ENCODE measurements around the gene IRS2. TPM values are rescaled to one million over a fixed set of nuclear protein-coding genes. Genes with fewer than 3 reads are reported as not detected.

Gene IRS2
- total RNA-seq, 5 donors from 2014 or later (not counting 1 experiment from before 2014, with no cell fraction given) = 22.1 to 95.7 (median 25.7) TPM

- POLR2A ChIA-PET = no interaction called here
- over 99% methylated on average over 27 of the region's 29 CpGs for WGBS (ENCODE audit: insufficient coverage)
- peaks cover 20 to 44% of the 10 kb centered on the region in 2 experiments for H3K4me1 ChIP-seq (ENCODE audit: control insufficient read depth in 1 of 2, extremely low read depth in 1 of 2, insufficient read depth in 2 of 2, low read length in 2 of 2)
- Mint-ChIP-seq H3K27me3 (no peaks in the 10 kb centered on the region), H3K36me3 (peaks cover 7% of the 10 kb centered on the region), H3K4me3 (peak overlapping the region in 1 of 3 donors; percentile 62), H3K4me1 (peaks cover 37 to 40% (median 38%) of the 10 kb centered on the region in 3 donors), H3K27ac (no peak overlapping the region), H3K9me3 (no peaks in the 10 kb centered on the region)
- no peak overlapping the region for H3K4me3 ChIP-seq (ENCODE audit: control insufficient read depth in 1 of 2, extremely low read depth in 1 of 2, low read length in 1 of 2)
- DNase-seq (peak in 2 of 35 experiments; percentile 6 to 11), ATAC-seq (replicated peaks in 1 of 4) (no peak)
- H3K27me3 ChIP-seq (replicated peaks in 1 of 2; ENCODE audit: control insufficient read depth in 2 of 2, extremely low read depth in 1 of 2, insufficient read depth in 2 of 2, low read length in 1 of 2) = peaks cover 0 to 9% of the 10 kb centered on the region in 2 experiments
- no peak overlapping the region for H3K27ac ChIP-seq (ENCODE audit: low read length)
- H3K36me3 ChIP-seq (ENCODE audit: control insufficient read depth in 2 of 2, extremely low read depth in 1 of 2, insufficient read depth in 1 of 2, low read length in 1 of 2) = no peaks in the 10 kb centered on the region
- CTCF ChIA-PET = interaction anchor here (0.6 to 0.8 kb wide), 2 partner anchors 173 to 906 kb away, joined by 3 read pairs; no protein-coding TSS in a partner anchor
- H3K9me3 ChIP-seq = no peaks in the 10 kb centered on the region
Measured at GRCh38 chr13:109783447-109783814, 3.0 kb downstream of the IRS2 start.

GRCh38 chr13:109782823-109783431 lies 3.5 kb downstream of the IRS2 start:
- Histone ChIP-seq H3K9me3 (no peaks in the 10 kb centered on the region), H3K4me3 (ENCODE audit: control insufficient read depth in 1 of 2, extremely low read depth in 1 of 2, low read length in 1 of 2) (no peak overlapping the region), H3K27me3 (replicated peaks in 1 of 2; ENCODE audit: control insufficient read depth in 2 of 2, extremely low read depth in 1 of 2, insufficient read depth in 2 of 2, low read length in 1 of 2) (peaks cover 0 to 9% of the 10 kb centered on the region in 2 experiments), H3K36me3 (ENCODE audit: control insufficient read depth in 2 of 2, extremely low read depth in 1 of 2, insufficient read depth in 1 of 2, low read length in 1 of 2) (no peaks in the 10 kb centered on the region), H3K4me1 (ENCODE audit: control insufficient read depth in 1 of 2, extremely low read depth in 1 of 2, insufficient read depth in 2 of 2, low read length in 2 of 2) (peaks cover 26 to 49% of the 10 kb centered on the region in 2 experiments), H3K27ac (ENCODE audit: low read length) (no peak overlapping the region)
- H3K36me3 Mint-ChIP-seq = peaks cover 7% of the 10 kb centered on the region
- H3K4me1 Mint-ChIP-seq = peaks cover 38 to 41% (median 40%) of the 10 kb centered on the region in 3 donors
- DNase-seq = no peak
- no peaks in the 10 kb centered on the region for H3K9me3 Mint-ChIP-seq
- ChIA-PET CTCF (no interaction called here), POLR2A (no interaction called here)
- no peak for ATAC-seq (replicated peaks in 1 of 4)
- 98% methylated on average over 70 of the region's 72 CpGs for WGBS (ENCODE audit: insufficient coverage)
- peak overlapping the region; percentile 43 to 62 (median 53) for H3K4me3 Mint-ChIP-seq
- H3K27ac Mint-ChIP-seq = no peak overlapping the region
- no peaks in the 10 kb centered on the region for H3K27me3 Mint-ChIP-seq

- Histone ChIP-seq H3K27me3 (replicated peaks in 1 of 2; ENCODE audit: control insufficient read depth in 2 of 2, extremely low read depth in 1 of 2, insufficient read depth in 2 of 2, low read length in 1 of 2) (peaks cover 0 to 4% of the 10 kb centered on the region in 2 experiments), H3K4me1 (ENCODE audit: control insufficient read depth in 1 of 2, extremely low read depth in 1 of 2, insufficient read depth in 2 of 2, low read length in 2 of 2) (peaks cover 32 to 46% of the 10 kb centered on the region in 2 experiments), H3K36me3 (ENCODE audit: control insufficient read depth in 2 of 2, extremely low read depth in 1 of 2, insufficient read depth in 1 of 2, low read length in 1 of 2) (no peaks in the 10 kb centered on the region), H3K9me3 (no peaks in the 10 kb centered on the region), H3K4me3 (ENCODE audit: control insufficient read depth in 1 of 2, extremely low read depth in 1 of 2, low read length in 1 of 2) (no peak overlapping the region), H3K27ac (ENCODE audit: low read length) (no peak overlapping the region)
- no peak for DNase-seq
- ATAC-seq (replicated peaks in 1 of 4) = no peak
- H3K4me3 Mint-ChIP-seq = no peak overlapping the region
- H3K4me1 Mint-ChIP-seq = peaks cover 44 to 45% (median 44%) of the 10 kb centered on the region in 3 donors
- ChIA-PET CTCF (no interaction called here), POLR2A (no interaction called here)
- no peak overlapping the region for H3K27ac Mint-ChIP-seq
- no peaks in the 10 kb centered on the region for H3K9me3 Mint-ChIP-seq
- no peaks in the 10 kb centered on the region for H3K27me3 Mint-ChIP-seq
- H3K36me3 Mint-ChIP-seq = peaks cover 7% of the 10 kb centered on the region
- WGBS (ENCODE audit: insufficient coverage) = 97% methylated on average over 60 of the region's 77 CpGs
Measured at GRCh38 chr13:109782066-109782822, 4.1 kb downstream of the IRS2 start.

GRCh38 chr13:109781384-109782065 lies 4.9 kb downstream of the IRS2 start:
- POLR2A ChIA-PET = no interaction called here
- H3K9me3 ChIP-seq = no peaks in the 10 kb centered on the region
- ATAC-seq (replicated peaks in 1 of 4) (no peak), DNase-seq (no peak)
- 99% methylated on average over 17 of the region's 28 CpGs for WGBS (ENCODE audit: insufficient coverage)
- Mint-ChIP-seq H3K9me3 (no peaks in the 10 kb centered on the region), H3K4me1 (peaks cover 51 to 52% (median 52%) of the 10 kb centered on the region in 3 donors), H3K27me3 (no peaks in the 10 kb centered on the region), H3K27ac (peak overlapping the region in 1 of 2 donors; percentile 34), H3K36me3 (peaks cover 7% of the 10 kb centered on the region), H3K4me3 (peak overlapping the region; percentile 49 to 55 (median 53))
- CTCF ChIA-PET = no interaction called here
- H3K4me3 ChIP-seq (ENCODE audit: control insufficient read depth in 1 of 2, extremely low read depth in 1 of 2, low read length in 1 of 2) = no peak overlapping the region
- H3K27ac ChIP-seq (ENCODE audit: low read length) = no peak overlapping the region
- peaks cover 32 to 44% of the 10 kb centered on the region in 2 experiments for H3K4me1 ChIP-seq (ENCODE audit: control insufficient read depth in 1 of 2, extremely low read depth in 1 of 2, insufficient read depth in 2 of 2, low read length in 2 of 2)
- H3K27me3 ChIP-seq (replicated peaks in 1 of 2; ENCODE audit: control insufficient read depth in 2 of 2, extremely low read depth in 1 of 2, insufficient read depth in 2 of 2, low read length in 1 of 2) = peaks cover 0 to 4% of the 10 kb centered on the region in 2 experiments
- H3K36me3 ChIP-seq (ENCODE audit: control insufficient read depth in 2 of 2, extremely low read depth in 1 of 2, insufficient read depth in 1 of 2, low read length in 1 of 2) = no peaks in the 10 kb centered on the region

GRCh38 chr13:109780845-109781383 lies 5.5 kb downstream of the IRS2 start:
- CTCF ChIA-PET = interaction anchor here in 1 of 2 donors (1.6 to 2.2 kb wide), 2 partner anchors 9 to 11 kb away, joined by 3 to 8 read pairs; no protein-coding TSS in a partner anchor
- H3K4me1 ChIP-seq (ENCODE audit: control insufficient read depth in 1 of 2, extremely low read depth in 1 of 2, insufficient read depth in 2 of 2, low read length in 2 of 2) = peaks cover 32 to 44% of the 10 kb centered on the region in 2 experiments
- Mint-ChIP-seq H3K27ac (peak overlapping the region; percentile 34 to 36), H3K4me3 (peak overlapping the region; percentile 49 to 55 (median 53)), H3K36me3 (peaks cover 7% of the 10 kb centered on the region), H3K27me3 (no peaks in the 10 kb centered on the region), H3K9me3 (no peaks in the 10 kb centered on the region), H3K4me1 (peaks cover 54 to 55% (median 55%) of the 10 kb centered on the region in 3 donors)
- H3K36me3 ChIP-seq (ENCODE audit: control insufficient read depth in 2 of 2, extremely low read depth in 1 of 2, insufficient read depth in 1 of 2, low read length in 1 of 2) = no peaks in the 10 kb centered on the region
- peaks cover 0 to 4% of the 10 kb centered on the region in 2 experiments for H3K27me3 ChIP-seq (replicated peaks in 1 of 2; ENCODE audit: control insufficient read depth in 2 of 2, extremely low read depth in 1 of 2, insufficient read depth in 2 of 2, low read length in 1 of 2)
- no peaks in the 10 kb centered on the region for H3K9me3 ChIP-seq
- no peak overlapping the region for H3K4me3 ChIP-seq (ENCODE audit: control insufficient read depth in 1 of 2, extremely low read depth in 1 of 2, low read length in 1 of 2)
- WGBS (ENCODE audit: insufficient coverage) = 96% methylated on average over 11 of the region's 11 CpGs
- no peak overlapping the region for H3K27ac ChIP-seq (ENCODE audit: low read length)
- ATAC-seq (replicated peaks in 1 of 4) = no peak
- no peak for DNase-seq
- POLR2A ChIA-PET = interaction anchor here (0.6 to 1.1 kb wide), 2 partner anchors 11 to 98 kb away, joined by 3 to 4 read pairs; no protein-coding TSS in a partner anchor

Data from T-cell (primary cell).